Smooth muscle cell (in vitro differentiated cells): ENCODE data around the gene PPP1R1B. TPM values are rescaled to one million over a fixed set of nuclear protein-coding genes. Genes with fewer than 3 reads are reported as not detected.

Source experiments
- DNase-seq: peaks from one replicate; lab custom pipeline; 2025; ENCODE audit not compliant: unreplicated experiment; lab: John Stamatoyannopoulos, UW
- H2AFZ ChIP-seq: fragments of 200-600 bp; sonication (generic); 2 replicates; pipeline ENCODE4 v1.6.0; 2016; ENCODE audit warnings: antibody characterized with exemption, low read depth, mild to moderate bottlenecking
- H3F3A ChIP-seq: fragments of 200-600 bp; sonication (generic); 2 replicates; pipeline ENCODE4 v1.6.0; 2017; ENCODE audit warnings: antibody characterized with exemption, low read depth
- H3K27ac ChIP-seq: fragments of 200-600 bp; sonication (generic); 2 replicates; pipeline ENCODE4 v1.5.1; 2016; ENCODE audit warnings: low read depth, mild to moderate bottlenecking
- H3K27me3 ChIP-seq: fragments of 200-600 bp; sonication (generic); 2 replicates; pipeline ENCODE4 v1.6.1; 2016; ENCODE audit warnings: low read depth, mild to moderate bottlenecking
- H3K36me3 ChIP-seq: fragments of 200-600 bp; sonication (generic); 2 replicates; pipeline ENCODE4 v1.5.1; 2016; ENCODE audit warnings: low read depth
- H3K4me1 ChIP-seq: fragments of 200-600 bp; sonication (generic); 2 replicates; pipeline ENCODE4 v1.5.1; 2016; ENCODE audit warnings: low read depth
- H3K4me2 ChIP-seq: fragments of 200-600 bp; sonication (generic); 2 replicates; pipeline ENCODE4 v1.6.0; 2016; ENCODE audit warnings: mild to moderate bottlenecking
- H3K4me3 ChIP-seq: fragments of 200-600 bp; sonication (generic); 2 replicates; pipeline ENCODE4 v1.5.1; 2016; ENCODE audit warnings: mild to moderate bottlenecking
- H3K79me2 ChIP-seq: fragments of 200-600 bp; sonication (generic); 2 replicates; pipeline ENCODE4 v1.6.0; 2016; ENCODE audit warnings: low read depth, mild to moderate bottlenecking
- H3K9ac ChIP-seq: fragments of 200-600 bp; sonication (generic); 2 replicates; pipeline ENCODE4 v1.6.0; 2016; ENCODE audit warnings: low read depth
- H3K9me3 ChIP-seq: fragments of 200-600 bp; sonication (generic); replicated peaks from 2 replicates; pipeline ENCODE4 v1.5.1; 2016; ENCODE audit warnings: low read depth
- H4K20me1 ChIP-seq: fragments of 200-600 bp; sonication (generic); 2 replicates; pipeline ENCODE4 v1.6.0; 2016; ENCODE audit warnings: low read depth
- CTCF ChIP-seq: fragments of 200-600 bp; sonication (generic); IDR thresholded peaks from 2 replicates; pipeline ENCODE4 v1.5.1; 2017; ENCODE audit warnings: borderline replicate concordance, mild to moderate bottlenecking, antibody characterized with exemption; ENCODE audit not compliant: insufficient read depth, poor library complexity, severe bottlenecking
- WGBS: methylation state at CpG from one replicate; pipeline ENCODE4 v1.1.7; 2016; ENCODE audit warnings: low lambda C conversion rate; 5-methylcytosine and 5-hydroxymethylcytosine counted together
- polyA plus RNA-seq: library from polyadenylated mRNA; unstranded; fragments of >200 nt; fragmentation: Nextera tagmentation; extraction: Ambion mirVana; gene quantifications from 2 replicates; pipeline ENCODE4 v1.2.1, GENCODE V29; 2016
- total RNA-seq: library from RNA; depleted of rRNA; stranded (reverse); fragments of >200 nt; gene quantifications from 2 replicates; pipeline ENCODE4 v1.2.3, GENCODE V29; 2014

The PPP1R1B gene
- total and polyA plus RNA-seq, 2 experiments from 2014 or later, result not detected

GRCh38 chr17:39652587-39653315 lies 26.0 kb downstream of the PPP1R1B start:
- TF ChIP-seq CTCF, result no peak
- no peaks in the 10 kb centered on the region for H3K9me3 ChIP-seq
- H3K36me3 ChIP-seq, result no peaks in the 10 kb centered on the region
- no peak overlapping the region for H2AFZ ChIP-seq
- peaks cover 68% of the 10 kb centered on the region for H4K20me1 ChIP-seq
- peak overlapping the region; percentile 16 for H3K4me2 ChIP-seq
- no peak for DNase-seq
- peaks cover 7% of the 10 kb centered on the region for H3K79me2 ChIP-seq
- H3K4me1 ChIP-seq, result peaks cover 20% of the 10 kb centered on the region
- H3K27ac ChIP-seq, result peak overlapping the region; percentile 29
- no peak overlapping the region for H3K9ac ChIP-seq
- H3K27me3 ChIP-seq, result no peaks in the 10 kb centered on the region
- H3F3A ChIP-seq, result no peaks in the 10 kb centered on the region
- 57% methylated on average over 7 of the region's 7 CpGs for WGBS
- no peak overlapping the region for H3K4me3 ChIP-seq

DNA sequence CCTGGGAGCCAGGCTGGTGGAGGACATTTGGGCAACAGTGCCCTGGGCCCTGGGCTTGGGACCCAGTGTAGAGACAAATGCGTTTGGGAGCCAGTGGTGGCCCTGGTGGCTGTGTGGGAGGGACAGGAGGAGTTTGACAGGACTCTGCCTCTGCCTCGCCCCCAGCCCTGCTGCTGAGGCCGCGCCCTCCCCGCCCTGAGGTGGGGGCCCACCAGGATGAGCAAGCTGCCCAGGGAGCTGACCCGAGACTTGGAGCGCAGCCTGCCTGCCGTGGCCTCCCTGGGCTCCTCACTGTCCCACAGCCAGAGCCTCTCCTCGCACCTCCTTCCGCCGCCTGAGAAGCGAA lies 26.5 kb downstream of the PPP1R1B start:
- Histone ChIP-seq H3K27me3 (no peaks in the 10 kb centered on the region), H3K27ac (no peak overlapping the region), H3K4me1 (peaks cover 20% of the 10 kb centered on the region), H4K20me1 (peaks cover 63% of the 10 kb centered on the region), H3K4me2 (no peak overlapping the region), H2AFZ (no peak overlapping the region), H3K9ac (no peak overlapping the region), H3K79me2 (peaks cover 7% of the 10 kb centered on the region), H3F3A (no peaks in the 10 kb centered on the region), H3K4me3 (no peak overlapping the region), H3K9me3 (no peaks in the 10 kb centered on the region), H3K36me3 (no peaks in the 10 kb centered on the region)
- WGBS, result 81% methylated on average over 12 of the region's 12 CpGs
- TF ChIP-seq CTCF, result no peak
- no peak for DNase-seq

DNA sequence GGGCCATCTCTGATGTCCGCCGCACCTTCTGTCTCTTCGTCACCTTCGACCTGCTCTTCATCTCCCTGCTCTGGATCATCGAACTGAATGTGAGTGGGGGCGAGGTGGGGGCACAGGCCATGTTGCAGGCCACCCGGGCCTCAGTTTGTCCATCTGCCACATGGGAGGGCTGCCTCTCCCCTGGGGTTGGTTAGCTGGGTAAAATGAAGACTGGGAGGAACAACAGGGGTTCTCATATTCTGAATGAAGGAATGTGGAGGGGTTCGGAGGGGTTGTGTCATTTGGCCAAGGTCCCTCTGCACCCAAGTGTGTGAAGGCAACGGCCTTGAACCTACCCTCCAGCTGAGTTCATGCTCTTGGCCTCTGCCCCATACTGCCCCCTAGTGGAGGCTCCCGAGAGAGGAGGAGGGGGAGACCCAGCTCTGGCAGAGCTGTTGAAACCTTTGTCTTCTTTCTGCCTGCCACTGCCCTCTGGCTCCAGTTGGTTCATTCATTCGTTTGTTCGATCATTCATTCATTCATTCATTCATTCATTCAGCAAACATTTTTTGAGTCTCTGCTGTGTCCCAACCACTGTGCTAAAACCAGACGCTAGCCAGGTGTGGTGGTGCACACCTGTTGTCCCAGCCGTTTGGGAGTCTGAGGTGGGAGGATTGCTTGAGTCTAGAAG lies 27.0 kb downstream of the PPP1R1B start:
- no peak for DNase-seq
- H3K9ac ChIP-seq, result no peak overlapping the region
- no peak overlapping the region for H2AFZ ChIP-seq
- no peak overlapping the region for H3K4me2 ChIP-seq
- no peak overlapping the region for H3K4me3 ChIP-seq
- no peaks in the 10 kb centered on the region for H3K27me3 ChIP-seq
- H3F3A ChIP-seq, result no peaks in the 10 kb centered on the region
- no peaks in the 10 kb centered on the region for H3K36me3 ChIP-seq
- H3K4me1 ChIP-seq, result peaks cover 20% of the 10 kb centered on the region
- H4K20me1 ChIP-seq, result peaks cover 58% of the 10 kb centered on the region
- H3K79me2 ChIP-seq, result peaks cover 7% of the 10 kb centered on the region
- H3K9me3 ChIP-seq, result no peaks in the 10 kb centered on the region
- WGBS, result 73% methylated on average over 14 of the region's 14 CpGs
- no peak overlapping the region for H3K27ac ChIP-seq
- peak; percentile 87 for TF ChIP-seq CTCF
